B cell (primary cell): ENCODE measurements around the gene RAI1. TPM values are rescaled to one million over a fixed set of nuclear protein-coding genes. Genes with fewer than 3 reads are reported as not detected.
A peak's percentile ranks its signal among the peaks of the same experiment; 100 is the strongest.

Source experiments
- ATAC-seq: fragments of 200-7000 bp; cut with Tn5 transposase; one replicate; pipeline ENCODE4 v1.10.0; 2021; ENCODE audit warnings: low read depth, mild to moderate bottlenecking, moderate number of reproducible peaks, moderate library complexity
- CTCF ChIA-PET: fragments of 350-600 bp; sonication (Branson Sonifier 250); formaldehyde crosslinking; loops from one replicate; lab custom pipeline; 2021; ENCODE audit warnings: antibody characterized with exemption, inconsistent platforms; lab: Charles Lee
- POLR2A ChIA-PET: fragments of 350-600 bp; sonication (Branson Sonifier 250); formaldehyde crosslinking; loops from one replicate; lab custom pipeline; 2021; ENCODE audit warnings: antibody characterized with exemption; lab: Charles Lee
- DNase-seq: peaks from one replicate; pipeline ENCODE4 v3.0.0; 2013
- H2AFZ ChIP-seq: 2 replicates; pipeline ENCODE4 v1.6.1; 2012; ENCODE audit warnings: mild to moderate bottlenecking, low read depth, low read length; ENCODE audit not compliant: insufficient read depth, poor library complexity, severe bottlenecking
- H3K27ac ChIP-seq, 2 donors: 1 replicate in 1 of 2; 2 replicates in 1 of 2; pipeline ENCODE4 v1.5.1; 2012 to 2013; ENCODE audit warnings: low read length in 2 of 2, mild to moderate bottlenecking in 2 of 2, moderate library complexity in 1 of 2
- H3K27me3 ChIP-seq, 4 experiments: fragments of 200-600 bp in 1 of 4; sonication (generic) in 1 of 4; replicated peaks in 1 of 4; 1 replicate in 2 of 4; 2 replicates in 2 of 4; pipeline versions ENCODE4 v1.6.1 to v1.7.0; 2013 to 2016; ENCODE audit warnings: low read length in 3 of 4, mild to moderate bottlenecking in 2 of 4, mixed read lengths in 1 of 4, moderate library complexity in 1 of 4; ENCODE audit not compliant: insufficient read depth in 4 of 4, control insufficient read depth in 3 of 4; ENCODE audit errors: control extremely low read depth in 1 of 4
- H3K36me3 ChIP-seq, 2 experiments: replicated peaks in 1 of 2; 1 replicate in 1 of 2; 2 replicates in 1 of 2; pipeline versions ENCODE4 v1.6.1 to v1.7.1; 2013; ENCODE audit warnings: low read length in 1 of 2; ENCODE audit not compliant: insufficient read depth in 2 of 2, control insufficient read depth in 1 of 2; ENCODE audit errors: control extremely low read depth in 1 of 2, extremely low read depth in 1 of 2
- H3K4me1 ChIP-seq, 2 donors: fragments of 200-600 bp in 1 of 2; sonication (generic) in 1 of 2; 1 replicate in 1 of 2; 2 replicates in 1 of 2; pipeline versions ENCODE4 v1.5.1 to v1.6.1; 2013 to 2017; ENCODE audit warnings: low read length in 2 of 2; ENCODE audit not compliant: control insufficient read depth in 2 of 2, insufficient read depth in 2 of 2
- H3K4me2 ChIP-seq: replicated peaks from 2 replicates; pipeline ENCODE3; 2012; ENCODE audit warnings: mild to moderate bottlenecking, low read depth, low read length; ENCODE audit not compliant: poor library complexity, severe bottlenecking
- H3K4me3 ChIP-seq, 5 experiments: fragments of 200-600 bp in 1 of 5; sonication (generic) in 1 of 5; 1 replicate in 3 of 5; 2 replicates in 2 of 5; pipeline versions ENCODE4 v1.5.1 to v1.7.0; 2011 to 2016; ENCODE audit warnings: low read length in 4 of 5, mild to moderate bottlenecking in 4 of 5, low read depth in 2 of 5, control low read depth in 1 of 5, moderate library complexity in 1 of 5; ENCODE audit not compliant: insufficient read depth in 1 of 5; ENCODE audit errors: control extremely low read depth in 1 of 5, extremely low read depth in 1 of 5
- H3K79me2 ChIP-seq: fragments of 200-600 bp; sonication (generic); one replicate; pipeline ENCODE4 v1.6.0; 2016; ENCODE audit warnings: low read length; ENCODE audit not compliant: control insufficient read depth, insufficient read depth
- H3K9ac ChIP-seq: fragments of 200-600 bp; sonication (generic); 2 replicates; pipeline ENCODE4 v1.6.1; 2017; ENCODE audit warnings: mild to moderate bottlenecking, low read length, moderate library complexity
- H3K9me3 ChIP-seq, 3 donors: one replicate each; pipeline versions ENCODE4 v1.6.1 to v1.7.1; 2013; ENCODE audit warnings: low read length in 2 of 3; ENCODE audit not compliant: control insufficient read depth in 2 of 3, insufficient read depth in 1 of 3; ENCODE audit errors: control extremely low read depth in 1 of 3
- H4K20me1 ChIP-seq: 2 replicates; pipeline ENCODE4 v1.6.0; 2012; ENCODE audit warnings: mild to moderate bottlenecking, low read length; ENCODE audit not compliant: insufficient read depth, control insufficient read depth, poor library complexity, severe bottlenecking
- H3K27ac Mint-ChIP-seq: one replicate; pipeline ENCODE4 v1.8.0; 2021; ENCODE audit warnings: mixed read lengths
- H3K27me3 Mint-ChIP-seq: one replicate; pipeline ENCODE4 v1.8.0; 2021; ENCODE audit warnings: mixed read lengths
- H3K4me1 Mint-ChIP-seq: one replicate; pipeline ENCODE4 v1.8.0; 2021; ENCODE audit warnings: mixed read lengths
- H3K4me3 Mint-ChIP-seq: one replicate; pipeline ENCODE4 v1.8.0; 2021; ENCODE audit warnings: mixed read lengths
- H3K9me3 Mint-ChIP-seq: one replicate; pipeline ENCODE4 v1.8.0; 2022; ENCODE audit warnings: mixed read lengths; ENCODE audit not compliant: insufficient read depth
- EZH2 ChIP-seq: IDR thresholded peaks from 2 replicates; pipeline ENCODE4 v1.6.1; 2012; ENCODE audit warnings: borderline replicate concordance, low read depth, mild to moderate bottlenecking, moderate library complexity, low read length; ENCODE audit not compliant: insufficient read depth, poor library complexity, severe bottlenecking
- whole genome bisulfite sequencing: methylation state at CpG from one replicate; pipeline ENCODE4 v1.1.5; 2013; ENCODE audit warnings: missing lambda C conversion rate; ENCODE audit not compliant: insufficient coverage; 5-methylcytosine and 5-hydroxymethylcytosine counted together
- intact Hi-C: fragments of 100-400 bp; cut with micrococcal nuclease; formaldehyde crosslinking; loops from one replicate; pipeline ENCODE4 v1.10.0; 2022
- polyA plus RNA-seq: library from polyadenylated mRNA; depleted of rRNA; stranded (reverse); fragments of >200 nt; gene quantifications from 2 replicates; pipeline ENCODE4 v1.2.3, GENCODE V29; 2012
- total RNA-seq, 2 donors: library from RNA; stranded (reverse); fragments of 120-200 nt in 1 of 2; gene quantifications; 1 replicate in 1 of 2; 2 replicates in 1 of 2; pipeline versions ENCODE4 v1.2.3 to v1.2.4, GENCODE V29; 2013 to 2022
- TF ChIP-seq, protein P1 (sequence below): fragments of 200-600 bp; IDR thresholded peaks from one replicate; pipeline ENCODE4 v1.8.0; 2022; ENCODE audit warnings: antibody characterized with exemption, mild to moderate bottlenecking

RAI1 gene
- total and polyA plus RNA-seq, 2 donors (not counting 1 experiment from before 2014, with no cell fraction given): 4.7 to 34.0 TPM

DNA sequence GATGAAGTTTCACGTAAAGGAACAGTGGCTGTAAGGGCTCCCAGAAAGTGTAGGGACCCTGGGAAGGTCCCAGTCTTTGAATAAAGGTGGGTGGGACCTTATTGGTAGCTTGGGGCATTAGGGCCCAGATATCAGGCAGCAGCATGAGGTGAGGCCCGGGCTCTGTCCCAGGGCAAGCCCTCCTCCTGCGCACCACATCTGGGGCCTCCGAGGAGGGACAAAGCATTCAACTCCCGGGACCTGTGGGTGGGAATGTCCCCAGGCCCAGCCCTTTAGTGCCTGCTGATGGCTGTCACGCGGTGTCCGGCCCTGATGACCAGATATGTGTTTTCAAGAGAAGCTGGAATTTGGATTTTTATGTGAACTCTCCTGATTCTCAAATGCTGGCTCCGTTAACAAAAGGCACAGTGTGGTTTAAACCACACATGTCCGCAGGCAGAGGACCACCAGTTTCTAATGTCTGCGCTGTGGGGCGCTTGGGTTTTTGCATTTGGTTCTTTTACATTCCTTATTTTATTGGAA is 30.4 kb downstream of the RAI1 start:
- ATAC-seq (no peak), DNase-seq (no peak)
- peaks cover 12 to 24% of the 10 kb centered on the region in 2 donors for H3K4me1 ChIP-seq
- H2AFZ ChIP-seq: no peak overlapping the region
- Mint-ChIP-seq H3K27me3 (no peaks in the 10 kb centered on the region), H3K4me3 (peak overlapping the region; percentile 42), H3K27ac (no peak overlapping the region), H3K9me3 (no peaks in the 10 kb centered on the region), H3K4me1 (peaks cover 21% of the 10 kb centered on the region)
- H3K9me3 ChIP-seq: no peaks in the 10 kb centered on the region
- intact Hi-C loops: no loop called here
- CTCF ChIA-PET: no interaction called here
- TF ChIP-seq, protein P1, sequence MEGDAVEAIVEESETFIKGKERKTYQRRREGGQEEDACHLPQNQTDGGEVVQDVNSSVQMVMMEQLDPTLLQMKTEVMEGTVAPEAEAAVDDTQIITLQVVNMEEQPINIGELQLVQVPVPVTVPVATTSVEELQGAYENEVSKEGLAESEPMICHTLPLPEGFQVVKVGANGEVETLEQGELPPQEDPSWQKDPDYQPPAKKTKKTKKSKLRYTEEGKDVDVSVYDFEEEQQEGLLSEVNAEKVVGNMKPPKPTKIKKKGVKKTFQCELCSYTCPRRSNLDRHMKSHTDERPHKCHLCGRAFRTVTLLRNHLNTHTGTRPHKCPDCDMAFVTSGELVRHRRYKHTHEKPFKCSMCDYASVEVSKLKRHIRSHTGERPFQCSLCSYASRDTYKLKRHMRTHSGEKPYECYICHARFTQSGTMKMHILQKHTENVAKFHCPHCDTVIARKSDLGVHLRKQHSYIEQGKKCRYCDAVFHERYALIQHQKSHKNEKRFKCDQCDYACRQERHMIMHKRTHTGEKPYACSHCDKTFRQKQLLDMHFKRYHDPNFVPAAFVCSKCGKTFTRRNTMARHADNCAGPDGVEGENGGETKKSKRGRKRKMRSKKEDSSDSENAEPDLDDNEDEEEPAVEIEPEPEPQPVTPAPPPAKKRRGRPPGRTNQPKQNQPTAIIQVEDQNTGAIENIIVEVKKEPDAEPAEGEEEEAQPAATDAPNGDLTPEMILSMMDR: no peak
- TF ChIP-seq EZH2: no peak
- peaks cover 0 to 4% of the 10 kb centered on the region in 2 experiments for H3K36me3 ChIP-seq
- POLR2A ChIA-PET: no interaction called here
- peaks cover 43% of the 10 kb centered on the region for H4K20me1 ChIP-seq
- H3K79me2 ChIP-seq: peaks cover 52% of the 10 kb centered on the region
- H3K4me2 ChIP-seq: peak overlapping the region; percentile 47
- no peaks in the 10 kb centered on the region for H3K27me3 ChIP-seq
- WGBS: 94% methylated on average over 11 of the region's 12 CpGs
- H3K9ac ChIP-seq: no peak overlapping the region
- H3K27ac ChIP-seq: no peak overlapping the region
- H3K4me3 ChIP-seq: no peak overlapping the region

DNA sequence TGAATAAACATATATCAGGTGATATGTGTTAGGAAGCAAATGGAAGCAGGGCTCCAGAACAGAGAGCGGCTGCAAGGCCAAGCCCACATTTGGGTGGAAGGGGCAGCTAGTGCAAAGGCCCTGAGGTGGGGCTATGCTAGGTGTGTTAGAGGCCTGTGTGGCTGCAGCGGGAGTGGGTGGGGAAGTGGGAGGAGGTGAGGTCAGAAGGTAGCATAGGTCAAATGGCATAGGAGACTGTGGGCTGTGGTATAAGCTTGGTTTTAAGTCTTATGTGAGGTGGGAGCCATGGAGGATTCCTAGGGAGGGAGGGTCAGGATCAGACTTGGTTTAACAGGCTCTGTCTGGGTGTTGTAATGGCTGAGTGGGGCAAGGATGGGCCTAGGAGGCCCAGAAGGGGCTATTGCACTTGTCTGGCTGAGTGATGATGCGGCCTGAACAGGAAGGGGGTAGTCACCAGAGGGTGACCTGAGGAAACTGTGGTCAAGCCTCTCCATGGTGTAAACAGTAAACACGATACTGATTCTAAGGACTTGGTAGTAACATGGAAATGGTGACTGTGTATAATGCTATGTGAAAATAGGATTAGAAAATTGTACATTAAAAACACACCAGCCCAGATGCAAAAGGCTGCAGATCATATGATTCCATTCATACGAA is 31.1 kb downstream of the RAI1 start:
- H3K4me3 Mint-ChIP-seq: peak overlapping the region; percentile 42
- H3K79me2 ChIP-seq: peaks cover 52% of the 10 kb centered on the region
- H3K27me3 ChIP-seq: no peaks in the 10 kb centered on the region
- H4K20me1 ChIP-seq: peaks cover 50% of the 10 kb centered on the region
- H3K4me3 ChIP-seq: no peak overlapping the region
- intact Hi-C loops: no loop called here
- 60% methylated on average over 3 of the region's 5 CpGs for WGBS
- no peaks in the 10 kb centered on the region for H3K9me3 ChIP-seq
- H3K27ac ChIP-seq: no peak overlapping the region
- H3K27me3 Mint-ChIP-seq: no peaks in the 10 kb centered on the region
- DNase-seq: peak; percentile 34
- H3K9ac ChIP-seq: no peak overlapping the region
- no peaks in the 10 kb centered on the region for H3K9me3 Mint-ChIP-seq
- ChIA-PET POLR2A (no interaction called here), CTCF (interaction anchor here (2.5 kb wide), 1 partner anchor 30 kb away, joined by 5 read pairs; no protein-coding TSS in a partner anchor)
- peak; percentile 69 for ATAC-seq
- no peak overlapping the region for H3K27ac Mint-ChIP-seq
- TF ChIP-seq EZH2: no peak
- peak overlapping the region; percentile 47 for H3K4me2 ChIP-seq
- no peak overlapping the region for H2AFZ ChIP-seq
- peaks cover 12 to 24% of the 10 kb centered on the region in 2 donors for H3K4me1 ChIP-seq
- peaks cover 21% of the 10 kb centered on the region for H3K4me1 Mint-ChIP-seq
- peaks cover 0 to 4% of the 10 kb centered on the region in 2 experiments for H3K36me3 ChIP-seq
